KOPT-K1 (cell line): ENCODE measurements around the gene MARCHF11.

ENCODE experiments used
- H3K27ac ChIP-seq: fragments of 200-600 bp; sonication (generic); 2 replicates; pipeline ENCODE4 v1.5.1; 2016; ENCODE audit warnings: antibody characterized with exemption, mild to moderate bottlenecking, low read depth, low read length; ENCODE audit not compliant: poor library complexity, severe bottlenecking
- H3K36me3 ChIP-seq: fragments of 200-600 bp; sonication (generic); 2 replicates; pipeline ENCODE4 v1.5.1; 2017; ENCODE audit warnings: antibody characterized with exemption, mild to moderate bottlenecking, low read length, moderate library complexity; ENCODE audit not compliant: insufficient read depth
- H3K9me3 ChIP-seq: fragments of 200-600 bp; sonication (generic); 2 replicates; pipeline ENCODE4 v1.5.1; 2017; ENCODE audit warnings: antibody characterized with exemption, low read length, mild to moderate bottlenecking; ENCODE audit not compliant: insufficient read depth, poor library complexity, severe bottlenecking

MARCHF11 gene

DNA sequence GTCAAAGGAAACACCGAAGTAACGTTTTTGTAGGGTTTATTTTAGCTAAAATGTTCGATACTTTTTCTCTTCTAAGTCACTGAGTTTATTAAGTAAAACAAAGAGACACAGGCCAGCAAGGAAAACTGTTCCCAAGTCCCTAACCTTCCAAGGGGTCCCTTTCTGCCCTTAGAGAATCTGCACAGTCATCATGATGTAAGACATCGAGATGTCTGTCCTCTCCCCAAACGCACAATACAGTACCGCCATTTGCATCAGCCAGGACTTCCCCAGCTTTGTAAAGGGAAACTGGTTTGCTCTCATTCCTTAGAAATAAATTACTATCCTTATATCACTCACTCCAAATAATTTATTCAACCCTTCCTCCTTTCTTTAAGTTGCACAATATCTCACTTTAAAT is 89.3 kb downstream of the MARCHF11 start:
- Histone ChIP-seq H3K36me3 (no peaks in the 10 kb centered on the region), H3K9me3 (no peaks in the 10 kb centered on the region), H3K27ac (no peak overlapping the region)

DNA sequence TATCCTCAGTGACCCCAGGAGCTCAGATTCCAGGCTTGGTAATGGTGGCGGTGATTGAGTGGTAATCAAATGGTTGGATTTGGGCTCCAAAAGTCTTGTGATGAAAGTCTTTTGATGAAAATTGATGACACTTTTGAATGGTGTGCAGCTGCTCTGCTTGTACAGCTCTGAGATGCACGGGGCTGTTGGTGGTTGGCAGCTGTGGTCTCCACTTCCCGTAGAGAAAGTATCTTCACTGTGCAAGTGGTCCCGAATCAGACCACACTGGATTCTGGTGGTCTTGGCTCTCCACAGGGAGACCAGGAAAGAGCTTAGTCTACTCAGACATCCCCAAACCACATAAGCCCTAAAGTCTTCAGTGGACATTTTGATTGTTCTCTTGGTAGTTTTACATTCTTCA is 96.6 kb downstream of the MARCHF11 start:
- no peaks in the 10 kb centered on the region for H3K36me3 ChIP-seq

DNA sequence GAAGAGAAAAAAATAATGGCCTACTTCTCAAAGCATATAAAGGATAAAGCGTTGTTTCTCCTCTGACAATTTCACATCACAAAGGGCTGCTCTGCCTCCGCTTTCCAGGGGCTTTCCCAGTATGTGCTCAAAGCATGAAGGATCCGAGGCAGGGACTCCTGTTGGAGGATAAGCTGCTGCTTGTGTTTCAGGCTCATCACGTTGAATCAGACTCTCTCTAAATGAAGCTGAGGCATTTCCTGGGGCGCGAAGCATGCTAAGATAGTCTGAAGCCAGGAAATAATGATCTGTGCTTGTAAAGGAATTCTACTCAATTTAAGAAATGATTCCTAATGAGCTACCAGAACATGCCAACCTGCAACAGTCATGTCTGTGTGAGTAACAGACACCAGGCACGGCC is 97.5 kb downstream of the MARCHF11 start:
- no peak overlapping the region for H3K27ac ChIP-seq
- no peaks in the 10 kb centered on the region for H3K9me3 ChIP-seq
- H3K36me3 ChIP-seq = no peaks in the 10 kb centered on the region

More for the DNA sequence above, 96.6 kb downstream of the MARCHF11 start:
- no peaks in the 10 kb centered on the region for H3K9me3 ChIP-seq
- H3K27ac ChIP-seq = no peak overlapping the region

DNA sequence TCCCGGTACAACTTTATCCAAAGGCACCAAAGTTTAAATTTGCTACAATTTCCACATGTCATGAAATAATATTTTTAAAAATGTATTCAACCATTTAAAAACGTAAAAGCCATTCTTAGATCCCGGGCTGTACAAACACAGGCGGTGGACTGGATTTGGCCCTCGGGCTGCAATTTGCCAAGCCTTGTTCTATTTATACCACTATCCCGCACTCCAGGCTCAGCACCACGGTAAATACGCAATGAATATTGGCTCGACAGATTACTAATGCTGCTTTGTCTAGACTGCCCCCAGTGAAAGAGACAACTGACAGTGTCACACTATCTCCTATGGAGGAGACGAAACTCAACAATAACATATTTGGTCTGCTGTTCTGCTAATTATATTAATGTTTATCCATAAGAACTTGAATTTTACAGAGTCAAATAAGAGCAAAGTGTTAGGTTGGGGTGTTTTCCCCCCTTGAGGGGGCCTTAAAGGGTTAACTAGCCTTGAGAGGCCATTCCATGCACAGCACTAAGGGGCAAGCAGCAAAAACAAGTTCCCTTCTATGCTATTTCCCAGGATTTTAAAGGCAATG is 98.1 kb downstream of the MARCHF11 start:
- Histone ChIP-seq H3K9me3 (no peaks in the 10 kb centered on the region), H3K36me3 (no peaks in the 10 kb centered on the region), H3K27ac (no peak overlapping the region)

DNA sequence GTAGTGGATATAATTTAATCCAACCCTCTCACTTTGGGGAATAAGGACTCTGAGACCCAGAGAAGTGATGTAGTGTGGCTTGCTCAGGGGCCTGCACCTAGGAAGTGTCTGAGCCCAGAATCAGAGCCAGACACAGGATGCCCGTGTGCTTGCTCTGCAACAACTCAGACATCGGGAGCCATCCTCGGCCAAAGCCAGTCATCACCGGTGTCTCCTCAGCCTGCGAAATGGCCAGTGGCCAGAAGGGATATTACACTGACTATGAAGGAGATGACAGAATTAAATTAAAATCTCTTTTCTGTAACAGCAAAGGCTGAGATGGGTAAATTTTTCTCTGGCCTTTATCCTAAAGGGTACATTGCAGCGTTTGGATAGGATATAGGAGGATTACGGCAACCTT is 102.9 kb downstream of the MARCHF11 start:
- Histone ChIP-seq H3K36me3 (no peaks in the 10 kb centered on the region), H3K27ac (no peak overlapping the region), H3K9me3 (no peaks in the 10 kb centered on the region)

DNA sequence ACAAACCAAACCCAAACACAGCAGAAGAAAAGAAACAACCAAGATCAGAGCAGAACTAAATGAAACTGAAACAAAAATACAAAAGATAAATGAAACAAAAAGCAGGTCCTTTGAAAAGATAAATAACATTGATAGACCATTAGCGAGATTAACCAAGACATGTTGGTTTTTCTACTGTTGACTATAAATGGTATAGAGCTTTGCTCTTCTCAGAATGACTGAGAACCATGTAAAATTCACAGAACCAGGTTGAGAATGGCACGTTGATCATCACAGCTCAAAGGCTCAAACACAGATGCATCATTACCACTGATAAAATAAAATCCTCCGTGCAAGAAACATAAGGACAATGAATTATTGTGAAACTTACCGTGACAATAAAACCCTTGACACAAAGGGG is 105.2 kb downstream of the MARCHF11 start:
- Histone ChIP-seq H3K9me3 (no peaks in the 10 kb centered on the region), H3K36me3 (no peaks in the 10 kb centered on the region), H3K27ac (no peak overlapping the region)

DNA sequence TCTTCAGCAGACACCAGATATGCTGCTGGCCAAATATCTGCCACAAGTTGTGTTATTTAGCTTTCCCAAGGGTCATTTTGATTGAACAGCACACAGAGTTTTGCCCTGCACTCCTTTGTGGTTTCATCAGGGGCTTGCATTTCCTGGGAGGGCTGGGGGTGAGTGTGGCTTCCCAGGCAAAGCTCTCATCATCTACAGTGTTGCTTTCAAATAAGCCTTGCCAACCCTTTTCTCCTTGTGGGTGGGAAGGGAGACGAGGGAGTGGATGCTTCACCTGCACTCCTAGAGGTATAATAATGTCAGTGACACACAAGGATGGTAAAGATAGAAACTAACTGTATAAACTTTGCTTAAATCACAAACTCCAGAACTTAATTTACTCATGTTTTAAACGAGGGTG is 107.0 kb downstream of the MARCHF11 start:
- Histone ChIP-seq H3K27ac (no peak overlapping the region), H3K9me3 (no peaks in the 10 kb centered on the region), H3K36me3 (no peaks in the 10 kb centered on the region)

DNA sequence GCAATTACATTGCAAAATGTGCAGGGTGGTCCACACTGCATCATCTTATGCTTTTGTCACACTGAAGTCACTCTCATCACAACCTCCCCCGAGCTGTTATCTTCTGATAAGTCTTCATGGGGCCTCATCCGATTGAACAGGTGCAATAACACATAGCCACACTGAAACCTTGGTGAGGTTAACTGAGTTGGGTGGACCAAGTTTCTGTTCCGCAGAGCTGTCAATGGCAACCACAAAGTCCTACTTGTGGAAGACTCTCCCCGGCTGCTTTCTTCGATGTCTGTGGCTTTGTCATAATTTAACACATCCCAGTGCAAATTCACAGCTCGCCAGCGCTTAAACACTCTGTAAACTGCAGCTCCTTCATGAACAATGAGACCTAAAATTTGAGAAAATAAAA is 112.2 kb downstream of the MARCHF11 start:
- Histone ChIP-seq H3K27ac (no peak overlapping the region), H3K36me3 (no peaks in the 10 kb centered on the region), H3K9me3 (no peaks in the 10 kb centered on the region)

DNA sequence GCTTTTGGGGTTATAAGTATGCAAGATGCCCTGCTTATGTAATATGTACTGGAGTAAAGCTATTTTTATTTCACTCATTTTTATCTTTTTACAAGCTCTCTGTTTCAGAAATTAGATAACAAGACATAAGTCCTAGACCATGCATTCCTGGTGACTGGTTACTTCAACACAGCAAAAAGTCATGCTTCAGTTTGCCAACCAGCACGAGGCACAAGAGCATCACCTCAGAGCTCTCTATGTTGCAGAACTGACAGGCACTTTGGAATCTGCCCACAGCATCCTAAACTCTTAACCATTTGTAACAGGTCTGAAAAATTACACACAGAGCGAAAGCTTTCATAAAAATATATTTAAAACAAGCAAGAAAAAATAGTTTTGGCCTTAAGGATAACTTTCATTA is 112.8 kb downstream of the MARCHF11 start:
- H3K36me3 ChIP-seq = no peaks in the 10 kb centered on the region
- H3K9me3 ChIP-seq = no peaks in the 10 kb centered on the region
- H3K27ac ChIP-seq = no peak overlapping the region

DNA sequence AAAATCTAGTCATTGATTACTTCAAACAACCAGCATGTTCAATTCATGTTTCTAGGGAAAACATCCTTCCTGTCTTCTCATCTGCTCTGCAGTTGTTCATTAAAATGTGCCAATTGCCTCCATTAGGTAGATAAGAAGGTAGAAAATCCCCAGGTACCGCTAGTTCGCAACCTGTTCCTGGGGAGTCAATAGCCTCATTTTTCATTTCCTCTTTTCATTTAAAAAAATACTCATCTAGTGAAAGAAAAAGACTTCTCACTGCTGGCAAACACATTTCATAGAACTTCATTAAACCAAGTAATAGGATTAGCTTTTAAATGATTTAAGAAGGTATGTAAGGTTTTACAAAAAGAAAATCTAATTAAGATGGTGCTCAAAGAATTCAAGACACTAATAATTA is 113.3 kb downstream of the MARCHF11 start:
- no peaks in the 10 kb centered on the region for H3K36me3 ChIP-seq
- H3K27ac ChIP-seq = no peak overlapping the region
- H3K9me3 ChIP-seq = no peaks in the 10 kb centered on the region

DNA sequence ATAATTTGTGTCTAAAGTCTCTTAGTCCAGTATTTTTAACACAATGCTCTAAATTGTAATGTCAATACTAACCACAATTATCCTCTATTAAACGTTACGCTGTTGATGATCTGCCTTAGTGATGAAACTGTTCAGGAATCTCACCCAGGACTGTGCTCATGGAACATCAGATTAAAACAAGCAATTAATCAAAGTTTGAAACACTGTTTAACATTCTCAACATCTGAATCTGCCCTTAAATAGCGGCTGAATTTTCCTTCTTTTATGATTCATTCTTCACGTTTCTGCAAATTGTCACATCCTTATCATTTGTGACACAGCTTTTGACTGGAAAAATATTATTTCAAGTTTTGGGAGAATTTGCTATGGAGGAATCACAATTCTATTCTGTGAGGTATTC is 113.8 kb downstream of the MARCHF11 start:
- Histone ChIP-seq H3K9me3 (peaks cover 3% of the 10 kb centered on the region), H3K27ac (no peak overlapping the region), H3K36me3 (no peaks in the 10 kb centered on the region)

DNA sequence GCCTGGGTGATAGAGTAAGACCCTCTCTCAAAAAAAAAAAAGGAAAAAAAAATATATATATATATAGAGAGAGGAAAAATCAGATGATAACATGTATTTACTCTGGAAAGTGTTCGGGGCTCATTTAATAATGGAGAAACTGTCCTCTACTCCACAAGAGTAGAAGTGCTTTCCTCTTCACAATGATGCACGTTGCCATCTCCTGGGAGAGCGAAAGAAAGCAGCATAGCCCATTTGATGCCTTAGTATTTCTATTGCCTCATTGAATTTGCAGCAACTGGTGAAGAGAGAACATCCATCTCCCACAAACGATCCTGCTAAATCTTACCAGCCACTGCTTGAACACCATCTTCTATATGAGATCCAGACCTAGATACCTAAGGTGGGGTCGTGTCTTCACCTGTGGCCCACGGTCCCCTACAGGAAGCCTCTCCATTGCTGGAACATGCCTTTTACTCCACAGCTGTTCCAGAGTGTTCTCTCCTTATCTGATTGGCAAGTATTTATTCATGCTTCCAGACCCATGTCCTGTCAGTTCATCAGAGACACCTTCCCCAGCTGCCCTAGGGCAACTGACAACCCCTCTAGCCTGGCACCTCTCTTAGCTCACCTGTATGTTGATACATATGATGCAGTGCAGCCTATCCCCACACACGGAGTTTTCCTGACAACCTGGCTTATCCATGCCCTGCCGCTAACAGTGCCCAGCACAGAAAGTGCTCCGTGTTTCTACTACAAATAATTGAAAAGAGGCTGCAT is 115.3 kb downstream of the MARCHF11 start:
- Histone ChIP-seq H3K27ac (no peak overlapping the region), H3K9me3 (peaks cover 8% of the 10 kb centered on the region), H3K36me3 (no peaks in the 10 kb centered on the region)

DNA sequence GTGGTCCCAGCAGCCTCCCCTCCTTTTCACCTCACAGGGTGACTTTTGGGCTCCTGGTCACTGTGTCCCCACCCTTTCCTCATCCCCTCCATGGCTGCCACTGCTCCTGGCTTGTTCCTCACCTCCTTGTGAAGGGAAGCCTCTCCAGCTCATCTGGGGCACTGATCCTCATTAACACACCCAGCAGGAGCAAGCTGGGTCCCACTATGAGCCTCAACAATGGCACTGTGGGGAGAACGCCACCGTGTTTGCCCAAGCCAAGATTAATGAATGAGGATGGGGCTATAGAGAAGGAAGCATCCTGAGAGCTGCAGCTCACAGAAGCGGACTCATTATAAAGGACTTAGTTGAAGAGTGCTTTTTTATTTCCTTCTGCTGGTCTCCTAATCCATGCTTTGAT is 118.4 kb downstream of the MARCHF11 start:
- H3K9me3 ChIP-seq = peaks cover 8% of the 10 kb centered on the region
- no peak overlapping the region for H3K27ac ChIP-seq
- H3K36me3 ChIP-seq = no peaks in the 10 kb centered on the region

DNA sequence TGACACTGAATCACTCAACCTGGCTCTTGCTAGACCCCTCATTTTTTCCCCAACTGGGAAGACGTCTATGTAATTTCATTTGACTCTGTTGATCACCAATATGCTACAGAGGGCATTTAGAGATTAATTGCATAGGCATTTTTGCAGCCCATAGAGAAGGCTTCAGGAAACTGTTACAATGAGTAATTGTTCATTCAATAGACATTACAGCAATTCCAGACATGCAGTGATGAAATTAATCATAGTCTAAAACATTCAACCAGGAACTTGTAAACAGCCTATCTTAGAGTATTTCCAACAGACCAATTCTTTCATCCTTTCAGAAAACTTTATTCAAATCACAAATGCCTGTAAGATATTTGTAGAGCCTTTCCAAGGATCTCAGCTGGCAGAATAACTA is 122.3 kb downstream of the MARCHF11 start:
- Histone ChIP-seq H3K27ac (no peak overlapping the region), H3K36me3 (no peaks in the 10 kb centered on the region), H3K9me3 (peaks cover 8% of the 10 kb centered on the region)

DNA sequence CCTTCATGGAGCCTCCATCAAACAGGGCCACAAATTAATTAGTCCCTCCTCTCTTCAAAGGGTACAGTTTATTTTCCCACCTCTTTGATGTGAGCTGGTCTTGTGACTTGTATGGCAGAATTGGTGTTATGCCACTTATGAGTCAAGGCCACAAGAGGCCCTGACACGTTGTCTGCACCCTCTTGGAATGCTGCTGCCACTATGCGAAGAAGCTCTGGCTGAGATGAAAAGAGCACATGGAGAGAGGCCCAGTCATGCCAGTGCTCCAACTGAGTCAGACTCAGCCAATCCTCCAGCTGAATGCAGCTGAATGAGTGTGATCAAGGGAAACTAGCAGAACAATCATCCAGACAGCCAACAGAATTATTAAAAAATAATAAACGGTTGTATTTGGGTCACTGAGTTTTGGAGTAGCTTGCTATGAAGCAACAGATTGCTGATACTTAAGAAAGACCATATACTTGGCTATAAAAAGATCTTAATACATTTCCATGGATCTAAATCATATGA is 128.3 kb downstream of the MARCHF11 start:
- Histone ChIP-seq H3K27ac (no peak overlapping the region), H3K36me3 (no peaks in the 10 kb centered on the region), H3K9me3 (no peaks in the 10 kb centered on the region)

DNA sequence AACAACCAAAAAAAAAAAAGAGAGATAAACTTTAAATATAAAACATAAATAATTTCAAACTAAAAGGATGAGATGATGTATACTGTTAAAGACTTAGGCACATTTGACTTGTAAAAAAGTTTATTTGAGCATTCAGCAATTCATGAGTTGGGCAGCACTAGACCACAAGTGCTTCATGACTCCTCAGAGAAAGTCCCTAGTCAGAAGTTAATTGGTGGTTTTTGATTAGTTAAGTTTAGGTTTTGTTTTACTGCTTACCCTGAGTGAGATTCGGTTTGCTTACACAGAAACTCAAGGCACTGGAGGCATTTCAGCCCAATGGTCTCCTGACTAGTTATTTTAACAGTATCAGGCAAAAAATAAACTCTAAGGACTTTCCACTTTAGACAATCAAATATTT is 129.2 kb downstream of the MARCHF11 start:
- Histone ChIP-seq H3K36me3 (no peaks in the 10 kb centered on the region), H3K9me3 (no peaks in the 10 kb centered on the region), H3K27ac (no peak overlapping the region)
